Upper lobe of right lung (tissue), 1 donor: Measurements from ENCODE around the gene CCL1. TPM values are rescaled to one million over a fixed set of nuclear protein-coding genes. Genes with fewer than 3 reads are reported as not detected.

Source experiments
- ATAC-seq: fragments of 200-7000 bp; cut with Tn5 transposase; one replicate; pipeline ENCODE4 v1.9.1; 2020; ENCODE audit warnings: mild to moderate bottlenecking, moderate library complexity
- DNase-seq: peaks from one replicate; pipeline ENCODE4 v3.0.0-alpha.2; 2020
- H3K27ac ChIP-seq: fragments of 200-600 bp; one replicate; pipeline ENCODE4 v1.8.0; 2022
- H3K27me3 ChIP-seq: fragments of 200-600 bp; one replicate; pipeline ENCODE4 v1.8.0; 2022; ENCODE audit warnings: mild to moderate bottlenecking
- H3K36me3 ChIP-seq: fragments of 200-600 bp; one replicate; pipeline ENCODE4 v1.8.0; 2022
- H3K4me1 ChIP-seq: fragments of 200-600 bp; one replicate; pipeline ENCODE4 v1.8.0; 2022
- H3K4me3 ChIP-seq: fragments of 200-600 bp; one replicate; pipeline ENCODE4 v1.8.0; 2022; ENCODE audit warnings: mild to moderate bottlenecking
- H3K9me3 ChIP-seq: fragments of 200-600 bp; one replicate; pipeline ENCODE4 v1.8.0; 2022
- intact Hi-C: fragments of 100-400 bp; cut with DNase I; formaldehyde crosslinking; loops from one replicate; pipeline ENCODE4 v1.11.0; 2022
- long read RNA-seq: library from polyadenylated mRNA; unstranded; transcript quantifications from one replicate; pipeline ENCODE4 v2.0.0, GENCODE V29; 2021
- total RNA-seq: library from RNA; stranded (reverse); fragmentation: NEBNext Ultra II Directional; extraction: Animal tissue kit (Norgen Biotek cat#: 25700); gene quantifications from one replicate; pipeline ENCODE4 v1.2.1, GENCODE V29; 2021
- TF ChIP-seq, protein P1 (sequence below): fragments of 200-600 bp; IDR thresholded peaks from one replicate; pipeline ENCODE4 v1.8.0; 2022; ENCODE audit warnings: antibody characterized with exemption
- donor health status: DM: no; HTN: yes; CAD: no; lungs with severe emphysema.

The CCL1 gene
- total RNA-seq, result not detected
- long read RNA-seq, result 0 reads

- DNase-seq, result no peak
- ATAC-seq, result peak; percentile 15
- H3K27me3 ChIP-seq, result no peaks in the 10 kb centered on the region
- no peak within 1 kb of the TSS for H3K4me3 ChIP-seq
- H3K4me1 ChIP-seq, result peaks cover 8% of the 10 kb centered on the region
- TF ChIP-seq, protein P1, sequence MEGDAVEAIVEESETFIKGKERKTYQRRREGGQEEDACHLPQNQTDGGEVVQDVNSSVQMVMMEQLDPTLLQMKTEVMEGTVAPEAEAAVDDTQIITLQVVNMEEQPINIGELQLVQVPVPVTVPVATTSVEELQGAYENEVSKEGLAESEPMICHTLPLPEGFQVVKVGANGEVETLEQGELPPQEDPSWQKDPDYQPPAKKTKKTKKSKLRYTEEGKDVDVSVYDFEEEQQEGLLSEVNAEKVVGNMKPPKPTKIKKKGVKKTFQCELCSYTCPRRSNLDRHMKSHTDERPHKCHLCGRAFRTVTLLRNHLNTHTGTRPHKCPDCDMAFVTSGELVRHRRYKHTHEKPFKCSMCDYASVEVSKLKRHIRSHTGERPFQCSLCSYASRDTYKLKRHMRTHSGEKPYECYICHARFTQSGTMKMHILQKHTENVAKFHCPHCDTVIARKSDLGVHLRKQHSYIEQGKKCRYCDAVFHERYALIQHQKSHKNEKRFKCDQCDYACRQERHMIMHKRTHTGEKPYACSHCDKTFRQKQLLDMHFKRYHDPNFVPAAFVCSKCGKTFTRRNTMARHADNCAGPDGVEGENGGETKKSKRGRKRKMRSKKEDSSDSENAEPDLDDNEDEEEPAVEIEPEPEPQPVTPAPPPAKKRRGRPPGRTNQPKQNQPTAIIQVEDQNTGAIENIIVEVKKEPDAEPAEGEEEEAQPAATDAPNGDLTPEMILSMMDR, result no peak
- no peak within 1 kb of the TSS for H3K27ac ChIP-seq
- no peaks in the 10 kb centered on the region for H3K36me3 ChIP-seq
- H3K9me3 ChIP-seq, result no peaks in the 10 kb centered on the region
- intact Hi-C loops, result loop anchor here (5.0 kb wide), 1 partner anchor 161 kb away; no protein-coding TSS in a partner anchor
Measured at GRCh38 chr17:34363183-34363661, at the start of gene CCL1. CCL1 (minus strand) TSS chr17:34363233; CDS start chr17:34363161, 72 bp downstream.

DNA sequence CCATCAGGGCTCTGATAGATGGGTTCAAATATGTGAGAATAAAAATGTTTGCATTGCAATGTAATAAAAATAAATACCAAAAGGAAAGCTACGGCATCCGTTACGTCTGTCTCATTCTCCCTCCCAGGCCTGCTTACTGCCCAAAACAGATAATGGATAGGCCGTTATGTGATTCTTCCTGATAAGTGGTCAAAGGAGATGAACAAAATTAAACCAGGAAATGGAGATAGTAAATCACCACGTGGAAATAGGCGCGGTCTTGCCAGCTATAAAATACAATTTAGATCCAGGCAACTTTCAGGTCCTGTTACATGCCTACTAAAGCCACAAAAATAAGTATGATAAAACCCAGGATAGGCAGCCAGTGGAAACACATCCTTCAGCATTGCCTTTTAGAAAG is 49.5 kb upstream of the CCL1 start:
- H3K4me1 ChIP-seq, result no peaks in the 10 kb centered on the region
- no peak for ATAC-seq
- no peaks in the 10 kb centered on the region for H3K36me3 ChIP-seq
- no peak for DNase-seq
- intact Hi-C loops, result no loop called here
- H3K27ac ChIP-seq, result no peak overlapping the region
- peaks cover 43% of the 10 kb centered on the region for H3K27me3 ChIP-seq
- H3K9me3 ChIP-seq, result no peaks in the 10 kb centered on the region
- TF ChIP-seq, protein P1, result no peak
- H3K4me3 ChIP-seq, result no peak overlapping the region

DNA sequence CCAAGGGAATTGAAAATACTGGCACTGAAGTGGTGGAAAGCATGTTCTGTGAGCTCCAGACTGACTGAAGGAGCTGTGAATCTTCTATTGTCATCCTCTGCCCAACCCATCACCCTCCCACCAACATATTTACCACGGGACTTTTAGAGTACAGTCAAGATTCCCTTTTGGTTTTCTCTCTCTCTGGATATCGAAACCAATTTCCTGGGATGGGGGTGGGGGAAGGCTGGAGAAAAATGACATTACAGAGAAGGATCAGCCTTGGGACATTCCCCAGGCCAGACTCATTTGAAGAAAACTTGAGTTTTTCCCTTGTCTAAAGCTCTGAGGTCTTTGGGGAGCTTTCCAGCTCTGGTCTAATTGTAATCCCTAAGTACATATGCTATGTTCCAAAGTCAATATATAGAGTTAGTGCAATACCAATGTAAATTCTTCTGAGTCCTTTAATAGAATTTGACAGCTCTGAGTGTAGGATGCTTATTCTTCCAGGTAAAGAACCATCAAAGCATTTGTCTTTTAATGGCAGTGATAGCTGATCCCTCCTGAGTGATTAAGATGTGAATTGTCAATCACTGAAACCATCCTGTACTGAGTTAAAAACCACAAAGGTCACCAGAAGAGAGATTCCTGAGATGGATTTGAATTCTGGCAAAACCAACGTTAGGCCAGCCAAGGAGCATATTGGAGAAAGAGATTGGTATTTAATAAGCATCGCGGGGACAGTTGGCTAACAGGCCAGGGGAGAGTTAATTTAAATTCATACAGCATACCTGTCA is 48.8 kb upstream of the CCL1 start:
- H3K4me1 ChIP-seq, result no peaks in the 10 kb centered on the region
- TF ChIP-seq, protein P1, result no peak
- peaks cover 42% of the 10 kb centered on the region for H3K27me3 ChIP-seq
- no peak overlapping the region for H3K27ac ChIP-seq
- ATAC-seq, result no peak
- no peak for DNase-seq
- no peak overlapping the region for H3K4me3 ChIP-seq
- no peaks in the 10 kb centered on the region for H3K9me3 ChIP-seq
- H3K36me3 ChIP-seq, result no peaks in the 10 kb centered on the region
- intact Hi-C loops, result no loop called here

DNA sequence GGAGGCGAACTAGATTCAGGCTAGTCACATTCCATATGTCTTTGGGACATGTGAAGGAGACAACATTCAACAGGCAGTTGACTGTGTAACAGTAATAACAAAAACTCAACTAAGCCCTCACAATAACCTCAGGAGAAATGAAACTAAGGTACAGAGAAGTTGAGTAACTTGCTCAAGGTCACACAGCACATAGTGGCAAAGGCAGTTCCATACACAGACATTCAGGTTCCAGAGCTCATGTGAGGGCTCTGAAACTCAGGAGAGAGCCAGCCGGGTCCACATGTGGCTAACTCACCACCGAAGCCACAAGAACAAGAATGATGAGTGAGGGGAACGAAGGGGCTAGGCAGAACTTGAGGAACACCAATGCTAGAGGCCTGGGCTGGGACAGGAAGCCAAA is 46.3 kb upstream of the CCL1 start:
- TF ChIP-seq, protein P1, result no peak
- no peak for ATAC-seq
- H3K27me3 ChIP-seq, result peaks cover 21% of the 10 kb centered on the region

DNA sequence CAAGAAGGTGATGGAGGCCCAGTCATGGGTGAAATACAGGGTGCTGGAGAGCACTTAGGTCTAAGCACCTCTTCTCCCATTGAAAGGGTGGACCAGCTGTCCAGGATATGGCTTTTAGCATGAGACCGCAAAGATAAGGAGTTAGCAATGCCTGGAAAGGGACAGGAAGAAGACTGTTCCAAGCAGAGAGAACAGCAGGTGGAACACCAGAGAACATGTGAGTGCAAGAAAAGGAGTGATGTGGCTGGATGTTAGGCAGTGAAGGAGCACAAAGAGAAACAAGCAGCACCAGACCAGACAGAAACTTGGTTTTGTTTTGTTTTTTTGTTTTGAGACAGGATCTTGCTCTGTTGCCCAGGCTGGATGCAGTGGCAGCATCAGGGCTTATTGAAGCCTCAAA is 45.4 kb upstream of the CCL1 start:
- DNase-seq (no peak), ATAC-seq (no peak)
- H3K36me3 ChIP-seq, result no peaks in the 10 kb centered on the region
- no peak overlapping the region for H3K27ac ChIP-seq
- intact Hi-C loops, result no loop called here
- peaks cover 21% of the 10 kb centered on the region for H3K27me3 ChIP-seq
- H3K4me3 ChIP-seq, result no peak overlapping the region
- TF ChIP-seq, protein P1, result no peak
- no peaks in the 10 kb centered on the region for H3K9me3 ChIP-seq
- no peaks in the 10 kb centered on the region for H3K4me1 ChIP-seq

More for the DNA sequence above, 46.3 kb upstream of the CCL1 start:
- Histone ChIP-seq H3K4me3 (no peak overlapping the region), H3K4me1 (no peaks in the 10 kb centered on the region), H3K36me3 (no peaks in the 10 kb centered on the region), H3K9me3 (no peaks in the 10 kb centered on the region), H3K27ac (no peak overlapping the region)
- intact Hi-C loops, result no loop called here
- no peak for DNase-seq
